Upper lobe of left lung (tissue), 4 donors: ENCODE measurements around the gene PLXNA2.

Source experiments
- CTCF ChIP-seq, 6 experiments: fragments of 450-650 bp in 4 of 6; fragments of 200-600 bp in 2 of 6; sonication (generic) in 2 of 6; IDR thresholded peaks; one replicate each; pipeline ENCODE4 v1.5.1; 2016 to 2019; ENCODE audit warnings: antibody characterized with exemption in 6 of 6
- EP300 ChIP-seq, 4 donors: sonication (generic); formaldehyde crosslinking; IDR thresholded peaks; one replicate each; pipeline ENCODE4 v1.5.1; 2017; ENCODE audit warnings: antibody characterized with exemption in 4 of 4, control low read depth in 2 of 4
- POLR2AphosphoS5 ChIP-seq, 2 donors: sonication (generic); formaldehyde crosslinking; IDR thresholded peaks; one replicate each; pipeline ENCODE4 v1.5.1; 2017; ENCODE audit warnings: antibody characterized with exemption in 2 of 2

- TF ChIP-seq EP300 (IDR thresholded peaks at IDR 0.05) (no peak), CTCF (IDR thresholded peaks at IDR 0.05) (no peak), POLR2AphosphoS5 (IDR thresholded peaks at IDR 0.05) (no peak)
Measured at GRCh38 chr1:207999972-208000371, 244.2 kb downstream of the PLXNA2 start.
